Measurements from ENCODE around the gene SRGAP2.
"Not testable (repeated sequence)": the region's sequence is repeated elsewhere in the genome, so short reads cannot be mapped to it uniquely, and the experiment has no call there.

- not testable (repeated sequence) for TF ChIP-seq CTCF, POLR2A (IDR thresholded peaks at IDR 0.05)
Measured at GRCh38 chr1:206218285-206218684, 14.9 kb downstream of the SRGAP2 start.
